Panc1 (cell line): Measurements from ENCODE around the gene GDPD5. TPM values are rescaled to one million over a fixed set of nuclear protein-coding genes. Genes with fewer than 3 reads are reported as not detected.

Experiments used
- ATAC-seq: fragments of 200-7000 bp; cut with Tn5 transposase; 2 replicates; pipeline ENCODE4 v1.9.1; 2020; ENCODE audit warnings: mild to moderate bottlenecking, moderate library complexity
- BruUV-seq: library from RNA; stranded (reverse); fragments of 400-500 nt; replicated peaks from 2 replicates; lab custom pipeline; 2021; lab: Mats Ljungman, UMichigan
- CTCF ChIA-PET: fragments of 300-600 bp; sonication (Branson Sonifier 250); formaldehyde crosslinking; loops from one replicate; lab custom pipeline; 2022; ENCODE audit warnings: antibody characterized with exemption; lab: Charles Lee
- POLR2A ChIA-PET: fragments of 300-600 bp; sonication (Branson Sonifier 250); formaldehyde crosslinking; loops from one replicate; lab custom pipeline; 2022; ENCODE audit warnings: antibody characterized with exemption; lab: Charles Lee
- DNase-seq: peaks from one replicate; pipeline ENCODE4 v3.0.0-alpha.2; 2010; ENCODE audit warnings: low read depth, low spot score
- H3K27ac ChIP-seq: 2 replicates; pipeline ENCODE4 v1.5.1; 2011; ENCODE audit warnings: mild to moderate bottlenecking, low read length, inconsistent platforms
- H3K27me3 ChIP-seq: fragments of 200-500 bp; sonication (Bioruptor generic); 2 replicates; pipeline ENCODE4 v1.6.0; 2014; ENCODE audit warnings: low read length, inconsistent platforms; ENCODE audit not compliant: control insufficient read depth, insufficient read depth
- H3K36me3 ChIP-seq: fragments of 200-500 bp; sonication (Bioruptor generic); 2 replicates; pipeline ENCODE4 v1.5.1; 2014; ENCODE audit warnings: inconsistent platforms, mild to moderate bottlenecking, low read length, moderate library complexity; ENCODE audit not compliant: control insufficient read depth, insufficient read depth
- H3K4me1 ChIP-seq: 2 replicates; pipeline ENCODE4 v1.5.1; 2011; ENCODE audit warnings: inconsistent platforms, mild to moderate bottlenecking, low read length, moderate library complexity; ENCODE audit not compliant: control insufficient read depth, insufficient read depth
- H3K4me3 ChIP-seq, 2 experiments: 2 replicates each; pipeline ENCODE4 v1.5.1; 2011 to 2012; ENCODE audit warnings: low read depth in 2 of 2, low read length in 2 of 2, mild to moderate bottlenecking in 2 of 2, inconsistent platforms in 1 of 2, moderate library complexity in 1 of 2
- H3K9me3 ChIP-seq: fragments of 200-500 bp; sonication (Bioruptor generic); 2 replicates; pipeline ENCODE4 v1.5.1; 2014; ENCODE audit warnings: low read depth, mild to moderate bottlenecking, inconsistent platforms, low read length, moderate library complexity; ENCODE audit not compliant: control insufficient read depth, insufficient read depth
- POLR2AphosphoS5 ChIP-seq: IDR thresholded peaks from 2 replicates; pipeline ENCODE4 v1.6.1; 2012; ENCODE audit warnings: mild to moderate bottlenecking, low read depth, low read length, moderate library complexity
- SIN3A ChIP-seq: IDR thresholded peaks from 2 replicates; pipeline ENCODE4 v1.6.1; 2012; ENCODE audit warnings: low read depth, mild to moderate bottlenecking, low read length, moderate library complexity, borderline replicate concordance; ENCODE audit not compliant: insufficient read depth
- TCF7L2 ChIP-seq: IDR thresholded peaks from 2 replicates; pipeline ENCODE4 v1.6.1; 2011; ENCODE audit warnings: mild to moderate bottlenecking, low read depth, low read length, inconsistent platforms
- in situ Hi-C: cut with HindIII; loops from 2 replicates; pipeline ENCODE4 v1.10.0; 2016; ENCODE audit warnings: low sequenced_read_pairs, low pct_unique_long_range_greater_than_20kb
- intact Hi-C: fragments of 100-400 bp; cut with micrococcal nuclease; formaldehyde crosslinking; loops from one replicate; pipeline ENCODE4 v1.10.0; 2022; ENCODE audit not compliant: unreplicated experiment
- total RNA-seq: library from RNA; stranded (reverse); gene quantifications from one replicate; pipeline ENCODE4 v1.2.1, GENCODE V29; 2021; ENCODE audit not compliant: unreplicated experiment
- TF ChIP-seq, protein P1 (sequence below), 2 experiments: IDR thresholded peaks; 2 replicates each; pipeline ENCODE4 v1.6.1; 2011 to 2012; ENCODE audit warnings: low read depth in 2 of 2, control low read depth in 1 of 2, low read length in 1 of 2, mild to moderate bottlenecking in 1 of 2, moderate library complexity in 1 of 2; ENCODE audit not compliant: insufficient read depth in 1 of 2
- TF ChIP-seq, protein P2 (sequence below): fragments of 450-650 bp; IDR thresholded peaks from 2 replicates; pipeline ENCODE4 v1.5.1; 2017; ENCODE audit warnings: mild to moderate bottlenecking

GDPD5 gene
- total RNA-seq, 1 experiment from 2014 or later, result 6.0 TPM

DNA sequence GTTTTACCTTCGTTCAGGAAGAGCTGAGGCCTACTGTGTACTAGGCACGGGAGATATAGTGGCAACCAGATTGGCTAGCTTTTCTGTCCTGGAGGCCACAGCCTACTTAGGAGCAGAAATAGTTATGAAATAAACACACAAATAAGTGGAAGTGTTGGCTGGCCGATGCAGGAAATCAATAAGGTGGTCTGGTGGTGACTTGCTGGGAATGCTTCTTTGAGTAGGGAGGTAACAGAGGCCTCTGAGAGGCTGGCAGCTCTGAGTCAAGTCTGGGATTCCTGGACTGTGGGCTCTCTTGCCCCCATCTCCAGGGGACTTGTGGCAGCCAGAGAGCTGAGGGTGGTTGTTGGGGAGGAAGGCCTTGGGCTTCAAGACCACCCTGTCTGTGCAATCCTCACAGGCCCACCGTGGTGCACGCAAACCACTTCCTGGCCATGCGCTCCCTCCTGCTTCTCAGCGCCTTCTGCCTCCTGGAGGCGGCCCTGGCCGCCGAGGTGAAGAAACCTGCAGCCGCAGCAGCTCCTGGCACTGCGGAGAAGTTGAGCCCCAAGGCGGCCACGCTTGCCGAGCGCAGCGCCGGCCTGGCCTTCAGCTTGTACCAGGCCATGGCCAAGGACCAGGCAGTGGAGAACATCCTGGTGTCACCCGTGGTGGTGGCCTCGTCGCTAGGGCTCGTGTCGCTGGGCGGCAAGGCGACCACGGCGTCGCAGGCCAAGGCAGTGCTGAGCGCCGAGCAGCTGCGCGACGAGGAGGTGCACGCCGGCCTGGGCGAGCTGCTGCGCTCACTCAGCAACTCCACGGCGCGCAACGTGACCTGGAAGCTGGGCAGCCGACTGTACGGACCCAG, 40.4 kb upstream of the GDPD5 start:
- Histone ChIP-seq H3K27me3 (no peaks in the 10 kb centered on the region), H3K4me3 (no peak overlapping the region), H3K27ac (no peak overlapping the region), H3K36me3 (peaks cover 6% of the 10 kb centered on the region; the same call in 1 of the 2 replicates), H3K9me3 (no peaks in the 10 kb centered on the region), H3K4me1 (peaks cover 32% of the 10 kb centered on the region)
- DNase-seq, result no peak
- CTCF ChIA-PET, result interaction anchor here (1.0 kb wide), 1 partner anchor 9 kb away, joined by 3 read pairs; no protein-coding TSS in a partner anchor
- intact Hi-C loops (no loop called here), in situ Hi-C loops (no loop called here)
- POLR2A ChIA-PET, result no interaction called here
- no peak for ATAC-seq
- BruUV-seq, result no TSS peak
- TF ChIP-seq SIN3A (no peak), TCF7L2 (no peak), POLR2AphosphoS5 (no peak)
- TF ChIP-seq, protein P1, sequence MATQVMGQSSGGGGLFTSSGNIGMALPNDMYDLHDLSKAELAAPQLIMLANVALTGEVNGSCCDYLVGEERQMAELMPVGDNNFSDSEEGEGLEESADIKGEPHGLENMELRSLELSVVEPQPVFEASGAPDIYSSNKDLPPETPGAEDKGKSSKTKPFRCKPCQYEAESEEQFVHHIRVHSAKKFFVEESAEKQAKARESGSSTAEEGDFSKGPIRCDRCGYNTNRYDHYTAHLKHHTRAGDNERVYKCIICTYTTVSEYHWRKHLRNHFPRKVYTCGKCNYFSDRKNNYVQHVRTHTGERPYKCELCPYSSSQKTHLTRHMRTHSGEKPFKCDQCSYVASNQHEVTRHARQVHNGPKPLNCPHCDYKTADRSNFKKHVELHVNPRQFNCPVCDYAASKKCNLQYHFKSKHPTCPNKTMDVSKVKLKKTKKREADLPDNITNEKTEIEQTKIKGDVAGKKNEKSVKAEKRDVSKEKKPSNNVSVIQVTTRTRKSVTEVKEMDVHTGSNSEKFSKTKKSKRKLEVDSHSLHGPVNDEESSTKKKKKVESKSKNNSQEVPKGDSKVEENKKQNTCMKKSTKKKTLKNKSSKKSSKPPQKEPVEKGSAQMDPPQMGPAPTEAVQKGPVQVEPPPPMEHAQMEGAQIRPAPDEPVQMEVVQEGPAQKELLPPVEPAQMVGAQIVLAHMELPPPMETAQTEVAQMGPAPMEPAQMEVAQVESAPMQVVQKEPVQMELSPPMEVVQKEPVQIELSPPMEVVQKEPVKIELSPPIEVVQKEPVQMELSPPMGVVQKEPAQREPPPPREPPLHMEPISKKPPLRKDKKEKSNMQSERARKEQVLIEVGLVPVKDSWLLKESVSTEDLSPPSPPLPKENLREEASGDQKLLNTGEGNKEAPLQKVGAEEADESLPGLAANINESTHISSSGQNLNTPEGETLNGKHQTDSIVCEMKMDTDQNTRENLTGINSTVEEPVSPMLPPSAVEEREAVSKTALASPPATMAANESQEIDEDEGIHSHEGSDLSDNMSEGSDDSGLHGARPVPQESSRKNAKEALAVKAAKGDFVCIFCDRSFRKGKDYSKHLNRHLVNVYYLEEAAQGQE (IDR thresholded peaks at IDR 0.05; ENCODE audit: insufficient read depth in 1 of 2, low read depth in 2 of 2, low read length in 1 of 2), result no peak
- TF ChIP-seq, protein P2, sequence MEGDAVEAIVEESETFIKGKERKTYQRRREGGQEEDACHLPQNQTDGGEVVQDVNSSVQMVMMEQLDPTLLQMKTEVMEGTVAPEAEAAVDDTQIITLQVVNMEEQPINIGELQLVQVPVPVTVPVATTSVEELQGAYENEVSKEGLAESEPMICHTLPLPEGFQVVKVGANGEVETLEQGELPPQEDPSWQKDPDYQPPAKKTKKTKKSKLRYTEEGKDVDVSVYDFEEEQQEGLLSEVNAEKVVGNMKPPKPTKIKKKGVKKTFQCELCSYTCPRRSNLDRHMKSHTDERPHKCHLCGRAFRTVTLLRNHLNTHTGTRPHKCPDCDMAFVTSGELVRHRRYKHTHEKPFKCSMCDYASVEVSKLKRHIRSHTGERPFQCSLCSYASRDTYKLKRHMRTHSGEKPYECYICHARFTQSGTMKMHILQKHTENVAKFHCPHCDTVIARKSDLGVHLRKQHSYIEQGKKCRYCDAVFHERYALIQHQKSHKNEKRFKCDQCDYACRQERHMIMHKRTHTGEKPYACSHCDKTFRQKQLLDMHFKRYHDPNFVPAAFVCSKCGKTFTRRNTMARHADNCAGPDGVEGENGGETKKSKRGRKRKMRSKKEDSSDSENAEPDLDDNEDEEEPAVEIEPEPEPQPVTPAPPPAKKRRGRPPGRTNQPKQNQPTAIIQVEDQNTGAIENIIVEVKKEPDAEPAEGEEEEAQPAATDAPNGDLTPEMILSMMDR, result no peak

DNA sequence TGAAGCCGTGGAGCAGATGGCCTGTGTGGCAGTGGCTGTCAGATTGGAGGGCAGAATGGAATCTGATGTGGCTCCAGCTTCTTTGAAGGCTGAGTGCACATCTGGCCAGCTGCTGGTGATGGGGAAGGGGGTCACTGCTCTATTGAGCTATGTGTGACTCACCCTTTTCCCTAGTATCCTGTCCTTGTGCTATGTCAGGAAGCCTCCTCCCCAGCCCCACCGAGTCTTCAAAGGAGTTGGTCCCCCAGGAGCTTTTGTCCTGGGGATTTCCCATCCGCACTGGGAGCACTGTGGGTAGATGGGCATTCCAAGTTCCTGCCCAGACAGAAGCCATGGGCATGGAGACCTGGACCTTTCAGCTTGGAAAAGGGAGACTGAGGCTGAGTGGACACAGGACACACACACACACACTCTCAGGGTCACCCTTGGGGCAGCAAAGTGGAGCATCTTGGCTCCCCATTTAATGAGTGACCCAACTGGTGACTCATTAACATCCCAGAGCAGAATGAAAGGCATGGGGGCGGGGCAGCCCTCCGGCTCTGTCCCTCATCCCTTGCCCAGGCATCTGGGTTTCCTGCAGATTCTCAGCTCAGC, 39.6 kb upstream of the GDPD5 start:
- peaks cover 6% of the 10 kb centered on the region; the same call in 1 of the 2 replicates for H3K36me3 ChIP-seq
- H3K4me3 ChIP-seq, result no peak overlapping the region
- H3K9me3 ChIP-seq, result no peaks in the 10 kb centered on the region
- H3K4me1 ChIP-seq, result peaks cover 32% of the 10 kb centered on the region
- ATAC-seq, result no peak
- no TSS peak for BruUV-seq
- TF ChIP-seq, protein P1 (IDR thresholded peaks at IDR 0.05; ENCODE audit: insufficient read depth in 1 of 2, low read depth in 2 of 2, low read length in 1 of 2), result no peak
- TF ChIP-seq TCF7L2 (no peak), SIN3A (no peak)
- no peak overlapping the region for H3K27ac ChIP-seq
- ChIA-PET CTCF (interaction anchor here (0.6 to 1.0 kb wide), 2 partner anchors 10 to 11 kb away, joined by 3 read pairs; no protein-coding TSS in a partner anchor), POLR2A (no interaction called here)
- intact Hi-C loops (no loop called here), in situ Hi-C loops (no loop called here)
- no peak for DNase-seq
- H3K27me3 ChIP-seq, result no peaks in the 10 kb centered on the region
